GM13976 (cell line): ENCODE results near the gene ACO2.

Experiments used
- DNase-seq: peaks from one replicate; pipeline ENCODE4 v3.0.0; 2012; ENCODE audit warnings: low spot score
- CTCF ChIP-seq: IDR thresholded peaks from 2 replicates; pipeline ENCODE4 v1.5.1; 2012; ENCODE audit warnings: borderline replicate concordance, mild to moderate bottlenecking; ENCODE audit not compliant: insufficient read depth; ENCODE audit errors: extremely low read depth, missing control alignments, control extremely low read depth
- in situ Hi-C: fragments of 300-500 bp; cut with MboI; formaldehyde crosslinking; loops from one replicate; pipeline ENCODE4 v1.12.0; 2022; ENCODE audit warnings: low sequenced_read_pairs, mixed read lengths, inconsistent platforms; ENCODE audit not compliant: unreplicated experiment

The ACO2 gene

GRCh38 chr22:41507330-41508063, 38.6 kb downstream of the ACO2 start:
- no peak for DNase-seq
- TF ChIP-seq CTCF: no peak

GRCh38 chr22:41508770-41509170, 39.9 kb downstream of the ACO2 start:
- DNase-seq: no peak
- no peak for TF ChIP-seq CTCF
- in situ Hi-C loops: no loop called here

More at GRCh38 chr22:41507330-41508063, 38.6 kb downstream of the ACO2 start:
- in situ Hi-C loops: no loop called here

- DNase-seq: no peak
- in situ Hi-C loops: no loop called here
Observed at GRCh38 chr22:41511521-41511968, 42.6 kb downstream of the ACO2 start.

GRCh38 chr22:41512421-41513194, 43.7 kb downstream of the ACO2 start:
- peak; percentile 28 for DNase-seq
- TF ChIP-seq CTCF: no peak
- in situ Hi-C loops: no loop called here

More at GRCh38 chr22:41511521-41511968, 42.6 kb downstream of the ACO2 start:
- no peak for TF ChIP-seq CTCF

- in situ Hi-C loops: no loop called here
- no peak for DNase-seq
- no peak for TF ChIP-seq CTCF
Observed at GRCh38 chr22:41513391-41513790, 44.5 kb downstream of the ACO2 start.

- no peak for DNase-seq
- in situ Hi-C loops: loop anchor here (5.0 kb wide), 1 partner anchor 114 kb away; no protein-coding TSS in a partner anchor
- no peak for TF ChIP-seq CTCF
Observed at GRCh38 chr22:41516462-41516861, 47.5 kb downstream of the ACO2 start.
